GM04504 (cell line): ENCODE results near the gene SMAD3.

Source experiments
- DNase-seq: peaks from one replicate; pipeline ENCODE4 v3.0.0-alpha.2; 2012; ENCODE audit warnings: low read depth

SMAD3 gene

DNA sequence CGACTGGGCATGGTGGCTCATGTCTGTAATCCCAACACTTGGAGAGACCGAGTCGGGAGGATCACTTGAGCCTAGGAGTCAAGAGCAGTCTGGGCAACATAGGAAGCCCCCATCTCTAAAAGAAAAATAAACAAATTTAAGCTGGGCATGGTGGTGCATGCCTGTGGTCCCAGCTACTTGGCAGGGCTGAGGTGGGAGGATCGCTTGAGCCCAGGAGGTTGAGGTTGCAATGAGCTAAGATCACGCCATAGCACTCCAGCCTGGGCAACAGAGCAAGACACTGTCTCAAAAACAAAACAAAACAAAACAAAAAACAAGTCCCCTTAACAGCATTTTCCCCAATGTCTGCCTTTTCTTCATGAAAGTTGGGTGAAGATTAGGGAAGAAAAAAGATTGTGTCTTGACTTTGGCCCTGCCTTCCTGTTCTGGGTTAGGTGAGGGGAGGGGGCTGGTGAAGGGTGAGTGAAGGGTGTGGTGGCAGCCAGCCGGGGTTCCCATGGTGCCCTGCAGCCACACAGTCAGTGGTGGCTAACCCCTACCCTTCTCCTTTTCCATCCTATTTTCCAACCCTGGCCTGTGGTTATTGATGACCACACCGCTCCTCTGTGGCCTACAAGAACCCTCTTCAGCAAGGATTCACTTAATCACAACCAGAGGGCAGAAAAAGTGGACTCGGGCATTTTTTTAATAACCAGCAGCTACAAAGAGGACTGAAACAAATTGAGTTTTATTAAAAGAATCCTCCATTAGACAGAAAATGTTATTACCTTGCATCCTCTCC, 28.4 kb upstream of the SMAD3 start:
- no peak for DNase-seq

DNA sequence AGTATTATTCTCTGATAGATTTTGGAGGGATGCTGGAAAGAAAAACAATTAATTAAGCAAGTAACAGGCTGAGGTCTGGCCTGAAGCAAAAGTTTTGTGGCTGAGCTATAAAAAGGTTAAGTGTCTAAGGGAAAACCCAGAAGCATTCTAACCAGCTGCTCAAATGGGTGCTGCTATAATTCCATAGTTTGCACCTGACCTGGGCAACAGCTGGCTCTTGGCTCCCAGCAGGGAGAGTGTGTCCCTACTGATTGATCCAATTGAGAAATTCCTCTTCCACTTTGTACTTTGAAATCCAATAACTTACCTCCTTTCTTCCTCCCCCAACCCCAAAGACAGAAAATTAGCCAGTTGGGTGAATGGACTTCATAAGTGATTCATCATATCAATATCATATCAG, 27.7 kb upstream of the SMAD3 start:
- no peak for DNase-seq

DNA sequence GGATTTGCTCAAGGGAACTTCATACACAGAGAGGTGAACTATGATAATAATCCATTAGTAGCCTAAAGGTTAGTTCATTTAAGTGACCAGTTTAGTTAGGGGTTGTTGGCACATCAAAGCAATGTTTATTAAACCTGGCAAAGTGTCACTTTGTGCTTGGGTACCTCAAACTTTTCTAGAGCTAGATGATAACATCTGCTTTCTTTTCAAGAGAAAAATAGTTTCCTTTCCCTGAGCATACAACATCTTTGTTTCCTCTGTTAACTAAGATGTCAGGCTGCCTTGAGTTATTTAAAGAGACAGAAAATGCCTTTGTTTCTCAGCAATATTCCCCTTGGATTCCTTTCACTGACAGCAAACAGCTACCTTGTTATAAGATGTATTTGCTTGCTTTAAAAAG, 26.7 kb upstream of the SMAD3 start:
- no peak for DNase-seq

DNA sequence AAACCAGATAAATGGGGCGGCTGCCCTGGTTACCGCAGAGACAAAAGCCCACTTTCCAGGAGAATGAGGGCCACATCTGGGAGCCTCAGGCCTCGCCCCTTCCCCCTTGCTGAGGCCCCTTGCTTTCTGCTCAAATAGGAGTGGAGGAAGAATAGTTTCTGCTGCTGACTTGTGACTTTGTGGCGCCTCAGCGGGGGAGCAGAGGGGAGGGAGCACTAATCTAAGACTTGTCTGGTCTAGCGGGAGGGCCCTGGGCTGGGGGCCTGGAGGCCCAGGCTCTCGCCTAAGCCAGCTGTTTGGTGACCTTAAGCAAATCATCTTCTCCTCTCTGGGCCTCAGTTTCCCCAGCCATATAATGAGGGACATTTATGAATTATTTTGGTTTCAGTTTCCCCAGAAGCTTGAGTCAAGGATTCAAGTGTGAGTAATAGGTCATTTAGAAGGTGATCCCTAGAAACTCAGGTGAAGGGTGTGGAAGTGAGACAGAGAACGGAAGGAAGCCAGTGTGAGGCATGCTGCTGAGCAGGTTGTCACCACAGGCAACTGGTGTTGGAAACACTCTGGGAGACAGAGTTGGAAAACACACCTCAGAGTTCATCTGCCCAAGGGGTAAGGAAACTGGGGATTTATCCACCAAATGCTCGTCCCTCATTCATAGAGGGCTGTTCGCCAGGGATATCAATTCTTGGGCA, 25.9 kb upstream of the SMAD3 start:
- no peak for DNase-seq

DNA sequence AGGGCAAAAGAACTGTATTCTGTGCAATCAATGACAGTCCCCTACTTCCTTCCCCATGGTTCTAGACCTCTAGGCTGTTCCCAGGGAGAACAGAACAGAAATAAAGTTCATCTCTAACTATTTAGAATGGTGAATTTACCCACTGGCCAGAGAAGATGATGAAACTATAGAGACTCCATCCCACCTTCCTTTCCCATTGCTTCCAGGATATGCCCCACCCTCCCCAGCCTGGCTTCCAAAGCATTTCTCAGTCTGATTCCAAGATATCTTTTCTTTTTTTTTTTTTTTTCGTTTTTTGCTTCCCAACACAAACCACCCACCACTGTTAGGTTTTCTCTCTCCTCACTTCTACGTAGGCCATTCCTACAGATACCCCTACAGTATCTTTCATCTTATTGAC, 25.1 kb upstream of the SMAD3 start:
- no peak for DNase-seq

DNA sequence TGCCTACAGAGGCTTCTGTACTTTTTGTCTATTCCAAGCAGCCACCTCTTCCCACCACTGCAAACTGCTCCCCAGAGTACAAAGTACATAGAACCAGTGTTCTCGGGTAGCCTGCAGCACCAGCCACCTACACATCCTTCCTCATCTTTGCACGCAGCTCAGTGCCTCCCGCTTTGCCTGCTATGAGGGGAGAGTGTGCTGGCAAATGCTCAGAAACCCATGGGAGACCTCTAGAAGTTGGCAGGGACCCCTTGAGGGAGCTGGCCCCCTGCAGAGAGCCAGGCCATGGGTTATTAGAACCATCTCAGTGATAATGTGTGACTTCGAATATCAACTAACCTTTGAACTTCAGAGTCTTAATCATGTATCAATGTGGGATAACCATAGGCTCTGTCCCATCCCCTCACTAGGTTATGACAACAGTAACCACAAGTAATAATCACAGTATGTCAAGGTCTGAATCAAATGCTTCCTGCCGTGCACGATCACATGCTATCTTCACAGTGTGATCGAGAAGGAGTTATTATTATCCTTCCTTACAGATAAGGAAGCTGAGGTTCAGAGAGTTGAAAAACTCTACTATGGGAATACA, 22.8 kb upstream of the SMAD3 start:
- no peak for DNase-seq

DNA sequence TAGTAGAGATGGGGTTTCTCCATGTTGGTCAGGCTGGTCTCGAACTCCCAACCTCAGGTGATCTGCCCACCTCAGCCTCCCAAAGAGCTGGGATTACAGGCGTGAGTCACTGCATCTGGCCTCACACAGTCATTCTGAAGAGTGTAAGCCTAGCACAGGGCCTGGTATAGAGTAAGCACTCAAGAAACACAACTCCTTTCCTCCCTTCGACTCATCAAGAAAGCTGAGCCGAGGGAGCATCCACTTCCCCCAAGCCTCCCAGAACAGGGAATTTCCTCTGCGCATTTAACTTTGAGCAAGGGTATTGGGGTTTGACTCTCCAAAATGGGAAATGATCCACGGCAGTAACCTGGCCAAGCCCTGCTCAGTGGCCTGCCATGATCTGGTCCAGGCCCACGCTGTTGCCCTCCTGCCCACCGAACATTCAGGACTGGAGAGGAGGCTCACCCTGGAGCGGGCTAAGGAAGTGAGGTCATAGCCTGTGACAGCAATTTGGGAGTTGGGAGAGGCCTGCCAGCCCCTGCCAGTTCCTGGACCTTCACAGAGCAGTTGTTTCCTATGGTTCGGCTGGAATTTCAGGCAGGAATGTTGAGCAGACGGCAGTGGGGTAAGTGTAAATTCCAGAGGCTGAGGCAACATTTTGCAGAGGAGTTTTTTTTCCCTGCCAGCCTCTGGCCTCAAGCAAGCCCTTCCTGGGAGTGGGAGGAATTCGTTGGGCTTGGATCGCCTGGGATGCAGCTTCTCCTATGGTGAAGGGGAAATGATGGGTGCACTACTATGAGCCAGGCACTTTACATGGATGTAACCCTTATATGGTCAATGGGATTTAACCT, 21.2 kb upstream of the SMAD3 start:
- no peak for DNase-seq

DNA sequence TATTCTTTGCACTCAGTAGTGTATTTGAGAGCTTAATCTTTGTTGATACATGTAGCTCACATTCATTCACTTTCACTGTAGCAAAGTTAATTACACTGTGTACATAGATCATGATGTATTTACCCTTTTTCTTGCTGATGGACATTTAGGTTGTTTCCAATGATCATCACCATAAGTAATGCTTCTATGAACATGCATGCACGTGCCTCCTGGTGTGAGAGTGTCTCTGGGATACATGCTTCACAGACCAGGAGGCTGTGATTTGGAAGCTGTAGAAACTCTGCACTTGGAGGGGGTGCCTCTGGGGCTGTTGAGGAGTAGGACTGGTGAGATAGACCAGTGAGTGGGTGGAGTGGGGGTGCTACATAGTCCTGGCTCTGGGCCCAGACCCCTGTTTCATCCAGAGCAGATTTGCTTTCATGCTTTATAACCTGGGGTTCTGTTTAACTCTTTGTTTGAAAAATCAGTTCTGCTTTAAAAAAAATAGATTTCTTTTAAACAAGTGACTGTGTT, 18.2 kb upstream of the SMAD3 start:
- no peak for DNase-seq

DNA sequence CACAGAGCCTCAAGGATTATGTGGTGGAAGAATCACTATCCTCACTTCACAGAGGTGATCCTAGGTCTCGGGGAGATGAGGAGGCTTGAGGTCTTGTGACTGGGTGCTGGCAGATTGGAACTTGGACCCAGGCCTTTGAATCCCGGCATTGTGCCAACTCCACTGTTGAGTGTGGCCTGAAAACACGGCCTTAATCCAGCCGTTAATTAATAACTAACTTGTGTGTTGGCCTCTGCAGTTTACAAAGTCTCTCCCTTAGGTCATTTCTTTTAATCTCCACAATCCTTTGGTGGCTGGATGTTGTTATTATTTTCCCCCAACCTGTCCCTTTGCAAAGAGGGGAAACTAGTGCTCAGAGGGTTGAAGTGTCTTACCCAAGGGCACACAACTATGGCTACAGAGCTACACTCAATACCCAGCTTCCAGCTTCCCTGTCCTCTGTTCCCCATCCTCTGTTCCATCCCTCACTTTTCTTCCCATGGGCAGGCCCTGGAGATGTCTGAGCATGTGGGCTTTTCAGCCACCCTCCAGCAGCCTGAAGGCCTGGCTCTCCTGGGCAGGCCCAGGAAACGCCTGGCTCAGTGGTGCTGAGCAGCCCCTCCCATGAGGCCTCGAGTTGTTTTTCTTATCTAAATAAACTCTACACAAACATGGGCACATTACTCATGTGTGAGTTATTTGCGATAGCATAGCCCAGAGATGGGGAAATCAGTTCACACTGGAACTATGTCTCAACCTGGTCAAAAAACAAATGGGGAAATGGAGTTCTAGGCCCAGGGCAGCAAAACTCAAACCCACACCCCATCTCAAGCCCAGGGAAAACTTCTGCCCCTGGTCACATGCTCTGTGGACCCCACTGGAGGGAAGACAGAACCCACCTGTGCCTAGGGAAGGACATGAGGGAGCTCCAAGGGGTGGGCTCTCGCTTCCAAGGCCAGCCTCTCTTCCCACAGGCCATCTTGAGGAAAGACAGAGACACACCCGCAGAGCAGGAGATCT, 16.8 kb upstream of the SMAD3 start:
- DNase-seq: no peak

DNA sequence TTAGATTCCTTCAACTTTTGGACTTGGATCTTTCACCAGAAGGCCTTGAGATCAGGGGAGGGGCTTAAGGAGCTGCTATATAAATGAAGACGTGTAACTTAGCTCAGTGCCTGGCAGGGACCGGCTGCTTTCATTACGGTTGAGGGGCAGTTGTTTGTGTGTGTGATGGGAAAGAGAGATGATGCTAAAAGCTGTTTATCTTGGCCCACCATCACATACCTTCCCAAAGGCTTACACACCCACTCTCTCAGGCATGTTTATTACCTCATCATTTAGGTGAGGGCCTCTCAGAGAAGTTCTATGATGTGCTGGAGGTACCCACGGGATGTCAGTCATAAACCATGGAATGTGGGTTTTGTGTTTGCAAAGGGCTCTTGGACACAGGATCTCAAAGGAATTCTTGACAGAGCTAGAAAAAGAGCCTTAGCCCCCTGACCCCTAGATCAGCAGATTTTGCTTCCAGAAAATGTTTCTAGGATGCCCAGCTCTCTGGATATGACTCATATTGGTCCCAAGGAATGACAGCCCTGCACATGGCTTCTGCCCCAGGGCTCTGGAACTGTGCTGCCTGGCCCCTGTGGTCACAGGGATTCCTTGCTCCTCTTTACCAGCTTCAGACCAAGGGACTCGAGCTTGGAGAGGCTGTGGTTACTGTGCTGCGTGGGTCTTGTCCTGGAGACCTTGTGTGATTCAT, 15.9 kb upstream of the SMAD3 start:
- DNase-seq: no peak

DNA sequence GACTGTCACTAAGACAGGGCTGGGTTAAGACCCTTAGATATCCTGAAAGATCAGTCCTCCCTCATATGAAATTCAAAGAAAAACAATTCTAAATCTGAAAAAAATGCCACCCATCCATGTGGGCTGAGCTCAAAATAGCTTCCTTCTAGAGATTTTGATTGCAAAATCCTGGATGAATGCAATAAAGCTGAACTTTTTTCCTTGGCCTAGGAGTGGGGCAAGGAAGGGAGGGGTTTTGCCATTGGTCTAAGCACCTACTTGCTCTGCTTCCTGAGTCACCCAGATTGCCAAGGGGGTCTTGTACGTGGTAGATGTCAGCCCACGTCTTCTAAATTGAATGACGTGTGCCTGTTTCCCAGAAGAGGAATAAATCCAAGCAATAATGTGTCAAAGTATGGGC, 15.3 kb upstream of the SMAD3 start:
- DNase-seq: no peak

DNA sequence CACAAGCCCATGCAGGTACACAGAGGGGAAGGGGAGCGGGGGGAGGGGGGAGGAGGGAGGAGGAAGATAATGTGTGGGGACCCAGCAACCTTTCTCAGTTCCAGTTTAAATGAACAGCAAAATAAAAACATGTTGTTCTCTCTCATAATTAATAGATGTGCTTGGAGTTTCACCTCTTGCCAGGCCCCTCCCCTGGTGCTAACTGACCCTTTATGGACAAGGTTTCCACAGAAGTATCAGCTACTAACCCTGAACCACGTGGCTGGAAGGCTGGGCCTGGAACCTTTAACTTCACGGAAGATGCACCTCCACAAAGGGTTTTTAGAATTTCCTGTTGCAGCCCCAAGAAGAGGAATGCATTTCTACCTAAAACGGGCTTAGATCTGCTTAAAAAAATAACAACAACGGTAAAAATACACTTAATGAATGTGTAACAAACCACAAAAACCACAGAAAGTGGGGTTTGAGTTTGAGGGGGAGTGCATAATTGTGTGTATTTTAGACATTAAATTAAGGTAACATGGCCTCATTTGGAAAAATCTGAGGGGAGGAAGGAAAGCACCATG, 14.8 kb upstream of the SMAD3 start:
- no peak for DNase-seq

DNA sequence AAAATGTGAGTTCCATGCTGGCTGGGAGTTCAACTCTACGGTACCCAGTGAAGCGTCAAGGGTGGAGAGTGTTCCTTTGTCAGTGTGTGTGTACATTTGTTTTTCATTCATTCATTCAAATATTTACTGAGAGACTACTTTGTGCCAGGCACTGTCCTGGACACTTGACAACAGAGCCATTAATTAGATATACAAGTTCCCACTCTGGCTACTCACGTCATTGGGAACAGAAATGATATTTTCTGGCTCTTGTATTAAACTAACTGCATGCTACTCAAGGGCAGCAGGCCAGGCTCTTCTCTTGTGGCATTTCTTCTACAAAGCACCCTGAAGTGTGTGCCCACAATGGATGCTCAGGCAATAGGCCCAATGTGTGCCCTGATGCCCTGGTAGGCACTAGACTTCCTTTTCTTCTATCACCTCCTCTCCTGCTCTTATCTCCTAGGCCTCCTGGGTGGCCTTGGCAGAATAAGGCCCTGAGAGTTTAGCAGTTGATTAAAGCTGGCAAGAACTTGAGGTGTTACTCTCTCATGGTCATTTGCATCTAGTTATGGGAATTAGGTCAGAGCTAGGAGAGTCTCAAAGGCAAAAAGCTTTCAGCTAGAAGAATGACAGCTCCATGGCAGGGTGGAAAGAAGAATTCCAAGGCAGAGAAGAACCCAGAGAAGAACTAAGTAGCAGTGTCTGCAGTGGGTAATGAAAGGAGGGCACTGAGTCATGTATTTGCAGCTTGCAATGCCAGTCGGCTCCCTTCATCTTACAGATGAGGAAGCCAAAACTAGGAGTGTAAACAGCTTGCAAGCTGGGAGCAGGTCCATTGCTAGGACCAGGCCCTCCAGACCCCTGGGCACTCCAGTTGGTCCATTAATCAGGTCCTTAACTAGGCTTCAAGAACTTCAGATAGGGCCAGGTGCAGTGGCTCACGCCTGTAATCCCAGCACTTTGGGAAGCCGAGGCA, 14.0 kb upstream of the SMAD3 start:
- DNase-seq: no peak

DNA sequence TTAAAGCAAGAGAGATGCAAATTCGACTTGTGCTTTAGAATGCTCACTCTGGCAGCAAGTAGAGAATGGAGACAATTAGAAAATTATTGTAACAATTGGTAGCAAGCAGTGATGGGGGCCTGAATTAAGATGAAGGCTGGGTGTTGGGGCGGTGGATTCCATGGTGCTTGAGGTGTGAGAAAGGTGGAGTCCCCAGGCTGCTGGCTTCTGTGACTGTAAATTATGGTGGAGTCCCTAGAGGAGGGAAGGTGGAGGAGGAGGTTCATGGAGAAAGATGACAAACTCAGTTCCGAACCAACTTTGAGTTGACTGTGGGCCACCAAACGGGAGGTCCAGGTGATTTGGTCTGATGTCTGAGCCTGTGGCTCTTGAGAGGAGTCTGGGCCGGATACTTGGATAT, 10.7 kb upstream of the SMAD3 start:
- no peak for DNase-seq

DNA sequence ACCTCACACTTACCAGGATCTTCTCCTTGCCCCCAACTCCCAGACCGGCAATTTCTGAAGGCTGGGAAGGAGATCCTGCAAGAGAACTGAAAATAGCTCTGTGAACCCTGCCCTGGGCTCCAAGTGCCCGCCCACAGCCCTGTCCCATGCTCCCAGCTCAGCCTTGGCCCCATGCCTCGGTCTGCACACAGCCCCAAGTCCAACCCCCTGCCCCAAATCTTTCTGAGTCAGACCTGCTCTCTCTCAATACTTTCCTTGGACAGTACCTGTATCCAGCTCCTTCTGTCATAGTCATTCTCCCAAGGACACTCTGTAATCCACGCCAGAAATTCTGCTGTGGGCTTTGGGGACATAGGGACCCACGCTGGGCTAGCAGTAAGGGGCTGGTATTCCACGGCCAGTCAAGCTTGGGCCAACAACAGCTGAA, 6.3 kb upstream of the SMAD3 start:
- no peak for DNase-seq

DNA sequence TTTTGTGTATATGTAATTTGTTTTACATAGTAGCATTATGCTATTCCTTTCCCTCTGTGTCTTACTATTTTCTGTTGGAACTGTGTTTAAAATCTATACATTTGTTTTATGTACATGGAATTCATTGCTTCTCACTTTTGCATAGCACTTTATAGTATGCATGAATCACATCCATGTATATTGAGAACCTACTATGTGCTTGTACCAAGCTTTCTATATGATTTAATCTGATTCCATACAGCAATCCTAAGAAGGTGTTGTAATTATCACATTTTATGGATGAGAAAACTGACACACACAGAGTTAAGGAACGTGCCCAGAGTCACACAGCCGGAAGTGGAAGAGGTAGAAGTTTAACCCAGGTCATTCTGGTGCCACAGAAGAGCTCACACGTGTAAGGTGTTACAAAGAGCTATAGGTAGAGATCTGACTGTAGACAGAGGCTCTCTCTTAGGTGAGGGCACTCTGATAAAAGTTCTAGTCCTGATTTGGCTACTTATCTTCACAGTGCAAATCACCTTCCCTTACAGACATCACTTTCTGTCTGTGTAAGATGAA, 3.5 kb upstream of the SMAD3 start:
- DNase-seq: no peak

DNA sequence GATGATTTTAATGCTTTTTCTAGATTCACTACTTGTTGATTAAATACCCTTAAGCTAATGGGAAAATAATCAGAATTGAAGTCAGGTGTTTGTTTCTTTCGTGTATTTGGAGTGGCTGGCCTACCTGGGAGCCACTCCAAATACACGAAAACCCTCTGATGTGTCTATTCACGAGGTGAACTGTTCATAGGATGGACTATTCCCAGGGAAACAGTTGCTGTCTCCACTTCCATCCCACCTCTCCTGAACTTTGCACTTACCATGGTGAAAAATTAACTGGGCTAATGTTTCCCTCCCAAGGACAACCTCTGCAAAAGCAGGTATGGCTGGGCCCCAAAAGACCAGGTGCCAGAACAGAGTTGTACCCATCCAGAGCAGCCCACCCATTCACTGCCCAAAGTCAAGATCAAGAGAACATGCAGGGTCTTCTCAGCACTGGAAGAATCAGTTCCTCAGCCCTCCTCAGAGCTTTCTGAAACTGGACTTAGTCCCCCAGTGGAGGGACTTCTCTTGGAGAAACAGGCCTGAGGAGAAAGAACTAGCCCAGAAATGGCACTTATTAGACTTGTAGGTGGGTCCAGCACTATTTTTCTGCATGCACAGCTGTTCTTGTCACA, 2.9 kb upstream of the SMAD3 start:
- DNase-seq: no peak
